ENCODE data around the gene CHORDC1. TPM values are rescaled to one million over a fixed set of nuclear protein-coding genes. Genes with fewer than 3 reads are reported as not detected.

CHORDC1 gene
- polyA plus RNA-seq, 1 of the 3 experiments (the other 2 are of a cell fraction): 12.1 TPM

GRCh38 chr11:90229791-90230190 lies 6.9 kb upstream of the CHORDC1 start:
- no peak overlapping the region for H3K4me3 ChIP-seq (ENCODE audit: low read depth in 2 of 2, low read length in 1 of 2)
- CTCF ChIA-PET: interaction anchor here (0.7 kb wide), 1 partner anchor 25 kb away, joined by 3 read pairs; no protein-coding TSS in a partner anchor
- H4K20me1 ChIP-seq (ENCODE audit: insufficient read depth): no peaks in the 10 kb centered on the region
- H3K4me1 ChIP-seq (ENCODE audit: control insufficient read depth in 1 of 2, insufficient read depth in 2 of 2, low read depth in 1 of 2, low read length in 1 of 2): no peaks in the 10 kb centered on the region
- no peak overlapping the region for H2AFZ ChIP-seq (ENCODE audit: low read depth)
- H3K27ac ChIP-seq (ENCODE audit: low read depth in 2 of 2, low read length in 1 of 2): no peak overlapping the region
- WGBS (ENCODE audit: low lambda C conversion rate): 60% methylated on average over 1 of the region's 1 CpG
- no peaks in the 10 kb centered on the region for H3K36me3 ChIP-seq (replicated peaks in 1 of 2; ENCODE audit: control insufficient read depth in 1 of 2, insufficient read depth in 2 of 2, low read length in 1 of 2)
- H3K79me2 ChIP-seq (ENCODE audit: insufficient read depth): no peaks in the 10 kb centered on the region
- H3K9me2 ChIP-seq: no peaks in the 10 kb centered on the region
- no peaks in the 10 kb centered on the region for H3K27me3 ChIP-seq (ENCODE audit: insufficient read depth)
- no peak overlapping the region for H3K4me2 ChIP-seq
- no peak overlapping the region for H3K9ac ChIP-seq
- TF ChIP-seq SMC3 (IDR thresholded peaks at IDR 0.05; ENCODE audit: low read depth, low read length): no peak
- TF ChIP-seq EZH2phosphoT487 (IDR thresholded peaks at IDR 0.05; ENCODE audit: borderline replicate concordance, low read depth): no peak
- peaks cover 2% of the 10 kb centered on the region for H3F3A ChIP-seq (replicated peaks; ENCODE audit: insufficient read depth)
- 0 out of 2 replicates have a peak, but pooled peaks cover 5% of the 10 kb centered on the region for H3K9me3 ChIP-seq
- DNase-seq: no peak
- POLR2A ChIA-PET: no interaction called here

- ChIA-PET CTCF (interaction anchor here (1.8 kb wide), 1 partner anchor 23 kb away, joined by 7 read pairs; no protein-coding TSS in a partner anchor), POLR2A (no interaction called here)
- no peak overlapping the region for H3K4me2 ChIP-seq
- H3K4me3 ChIP-seq (ENCODE audit: low read depth in 2 of 2, low read length in 1 of 2): no peak overlapping the region
- peaks cover 3% of the 10 kb centered on the region for H3F3A ChIP-seq (replicated peaks; ENCODE audit: insufficient read depth)
- no peak overlapping the region for H3K27ac ChIP-seq (ENCODE audit: low read depth in 2 of 2, low read length in 1 of 2)
- H3K79me2 ChIP-seq (ENCODE audit: insufficient read depth): peaks cover 5% of the 10 kb centered on the region; the same call in 1 of the 2 replicates
- H2AFZ ChIP-seq (ENCODE audit: low read depth): no peak overlapping the region
- H3K9ac ChIP-seq: no peak overlapping the region
- 76% methylated on average over 3 of the region's 3 CpGs for WGBS (ENCODE audit: low lambda C conversion rate)
- no peaks in the 10 kb centered on the region for H3K36me3 ChIP-seq (replicated peaks in 1 of 2; ENCODE audit: control insufficient read depth in 1 of 2, insufficient read depth in 2 of 2, low read length in 1 of 2)
- DNase-seq: no peak
- no peaks in the 10 kb centered on the region for H4K20me1 ChIP-seq (ENCODE audit: insufficient read depth)
- H3K27me3 ChIP-seq (ENCODE audit: insufficient read depth): no peaks in the 10 kb centered on the region
- H3K9me2 ChIP-seq: no peaks in the 10 kb centered on the region
- peaks cover 0 to 6% of the 10 kb centered on the region in 2 experiments; a peak in 1 of 4 replicates for H3K4me1 ChIP-seq (ENCODE audit: control insufficient read depth in 1 of 2, insufficient read depth in 2 of 2, low read depth in 1 of 2, low read length in 1 of 2)
- H3K9me3 ChIP-seq: 0 out of 2 replicates have a peak, but pooled peaks cover 5% of the 10 kb centered on the region
- TF ChIP-seq RFX5 (IDR thresholded peaks at IDR 0.05; ENCODE audit: low read length) (no peak), FOXM1 (IDR thresholded peaks at IDR 0.05; ENCODE audit: low read depth) (no peak), TCF12 (IDR thresholded peaks at IDR 0.05) (no peak), TAF1 (IDR thresholded peaks at IDR 0.05; ENCODE audit: borderline replicate concordance, low read depth, low read length) (no peak), PBX3 (IDR thresholded peaks at IDR 0.05) (no peak), MXI1 (IDR thresholded peaks at IDR 0.05; ENCODE audit: low read depth, low read length) (no peak), USF1 (IDR thresholded peaks at IDR 0.05; ENCODE audit: borderline replicate concordance, low read depth) (no peak), ZBTB33 (IDR thresholded peaks at IDR 0.05; ENCODE audit: borderline replicate concordance, low read depth) (no peak), RCOR1 (IDR thresholded peaks at IDR 0.05; ENCODE audit: low read length) (no peak), EP300 (IDR thresholded peaks at IDR 0.05; ENCODE audit: borderline replicate concordance in 1 of 2, low read depth in 1 of 2, low read length in 1 of 2) (no peak), SMC3 (IDR thresholded peaks at IDR 0.05; ENCODE audit: low read depth, low read length) (no peak), JUND (IDR thresholded peaks at IDR 0.05) (no peak), EZH2phosphoT487 (IDR thresholded peaks at IDR 0.05; ENCODE audit: borderline replicate concordance, low read depth) (no peak), SIN3A (IDR thresholded peaks at IDR 0.05; ENCODE audit: borderline replicate concordance, low read depth, low read length) (no peak), RAD21 (IDR thresholded peaks at IDR 0.05; ENCODE audit: low read length) (no peak), YY1 (IDR thresholded peaks at IDR 0.05; ENCODE audit: low read depth) (no peak), USF2 (IDR thresholded peaks at IDR 0.05; ENCODE audit: borderline replicate concordance, low read depth, low read length) (no peak)
Observed at GRCh38 chr11:90228056-90228455, 5.2 kb upstream of the CHORDC1 start.
